ENCODE results near the gene MTIF3.

DNA sequence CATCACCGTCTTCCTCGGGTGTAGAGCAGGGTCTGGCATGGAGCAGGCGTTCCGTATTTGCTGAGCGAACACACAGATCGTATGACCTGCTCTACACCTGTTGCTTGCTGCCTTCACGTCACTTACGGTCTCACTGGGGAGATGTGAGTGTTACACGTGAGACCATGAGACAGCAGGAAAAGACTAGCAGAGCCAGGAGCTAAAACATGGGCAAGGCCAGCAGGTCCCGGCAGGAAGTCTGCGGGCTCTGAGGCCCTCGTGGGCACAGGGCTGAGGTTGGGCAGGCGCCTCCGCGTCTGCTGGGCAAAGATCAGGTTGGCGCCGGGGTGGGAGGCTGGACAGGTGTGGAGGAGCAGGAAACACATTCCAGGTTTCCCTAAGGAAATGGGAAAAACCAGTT is 45.7 kb downstream of the MTIF3 start:
- TF ChIP-seq CTCF (IDR thresholded peaks at IDR 0.05) = no peak
- TF ChIP-seq EZH2 (IDR thresholded peaks at IDR 0.05; ENCODE audit: borderline replicate concordance, insufficient read depth, low read depth, low read length, poor library complexity, severe bottlenecking) = no peak
